ENCODE results near the gene TCF15. TPM values are rescaled to one million over a fixed set of nuclear protein-coding genes. Genes with fewer than 3 reads are reported as not detected.

The TCF15 gene
- total RNA-seq (2016; rRNA removed; fragmentation: Illumina TruSeq; extraction: Trizol) (not detected in 2 replicates), polyA plus RNA-seq (2011; rRNA removed) (not detected in 2 replicates), polyA minus RNA-seq (2011; rRNA and poly(A)+ RNA removed; ENCODE audit: low replicate concordance) (not detected in 2 replicates), Bru-seq, nascent RNA (not detected), BruChase-seq, experiment 1, labeled RNA remaining after a 6-hour chase (not detected), BruChase-seq, experiment 2, labeled RNA remaining after a 2-hour chase (not detected)
- not detected in 2 replicates for total RNA-seq (2016; cell fraction: cytosol; rRNA removed; fragmentation: Illumina TruSeq; extraction: Trizol; ENCODE audit: low read depth)
- not detected in 2 replicates for total RNA-seq (2016; cell fraction: insoluble cytoplasmic fraction; rRNA removed; fragmentation: Illumina TruSeq; extraction: Trizol)
- total RNA-seq (2016; cell fraction: membrane; rRNA removed; fragmentation: Illumina TruSeq; extraction: Trizol) = not detected in 2 replicates
- not detected in 2 replicates for total RNA-seq (2016; cell fraction: nucleus; rRNA removed; fragmentation: Illumina TruSeq; extraction: Trizol)
- polyA plus RNA-seq (2011; cell fraction: cytosol; rRNA removed) = not detected in 2 replicates
- polyA plus RNA-seq (2011; cell fraction: nucleus; rRNA removed) = not detected in 2 replicates
- not detected in 2 replicates for polyA plus RNA-seq (2012)
- polyA plus RNA-seq (2016; cell fraction: cytosol; fragmentation: Illumina TruSeq; extraction: Trizol; ENCODE audit: low read depth) = not detected in 2 replicates
- polyA plus RNA-seq (2016; cell fraction: insoluble cytoplasmic fraction; fragmentation: Illumina TruSeq; extraction: Trizol; ENCODE audit: low read depth) = not detected in 2 replicates
- not detected in 2 replicates for polyA plus RNA-seq (2016; cell fraction: membrane; fragmentation: Illumina TruSeq; extraction: Trizol; ENCODE audit: low read depth)
- not detected in 2 replicates for polyA plus RNA-seq (2016; cell fraction: nucleus; fragmentation: Illumina TruSeq; extraction: Trizol; ENCODE audit: insufficient read depth, low read depth)
- polyA minus RNA-seq (2011; cell fraction: cytosol; rRNA and poly(A)+ RNA removed) = not detected in 2 replicates
- polyA minus RNA-seq (2011; cell fraction: nucleus; rRNA and poly(A)+ RNA removed) = not detected in 2 replicates
- long read RNA-seq, experiment 1 = 0 reads
- long read RNA-seq, experiment 2 = 0 reads

GRCh38 chr20:610130-611046, at the start of gene TCF15:
TSS of gene TCF15 (minus strand) at chr20:610309. CDS start at chr20:610237, 72 bp downstream.
- ATAC-seq (no peak), DNase-seq (ENCODE audit: low spot score) (no peak), FAIRE-seq (no peak)
- H4K20me1 ChIP-seq (ENCODE audit: insufficient read depth, low read length) = no peaks in the 10 kb centered on the region
- no peak within 1 kb of the TSS for H3K27ac ChIP-seq (ENCODE audit: extremely low read length, insufficient read depth, low read length)
- no peaks in the 10 kb centered on the region for H3K79me2 ChIP-seq (ENCODE audit: insufficient read depth, low read length)
- intact Hi-C loops (cut with micrococcal nuclease; ENCODE audit: unreplicated experiment) (no loop called here), in situ Hi-C loops (cut with HindIII; ENCODE audit: extremely low pct_ligation_motif_present, low pct_unique_long_range_greater_than_20kb) (no loop called here)
- ChIA-PET CTCF (ENCODE audit: low intra/inter-chr PET ratio, low total read pairs) (no interaction called here), POLR2A (no interaction called here)
- no peak within 1 kb of the TSS for H3K9ac ChIP-seq (ENCODE audit: insufficient read depth, low read depth, low read length)
- peak within 1 kb of the TSS; percentile 28; the same call in 1 of the 2 replicates for H3K4me2 ChIP-seq (ENCODE audit: low read depth, low read length)
- H3K36me3 ChIP-seq (replicated peaks in 1 of 2; ENCODE audit: control insufficient read depth in 1 of 2, insufficient read depth in 2 of 2, low read length in 2 of 2) = no peaks in the 10 kb centered on the region
- WGBS (ENCODE audit: low lambda C conversion rate) = 72% methylated on average over 81 of the region's 84 CpGs
- peaks cover 13% of the 10 kb centered on the region for H3K4me1 ChIP-seq (ENCODE audit: insufficient read depth, low read length)
- no peak within 1 kb of the TSS for H2AFZ ChIP-seq (ENCODE audit: low read length)
- H3K27me3 ChIP-seq (ENCODE audit: control insufficient read depth in 1 of 2, insufficient read depth in 2 of 2, low read length in 2 of 2) = peaks cover 19 to 66% of the 10 kb centered on the region in 2 experiments
- H3K9me3 ChIP-seq (ENCODE audit: low read length) = no peaks in the 10 kb centered on the region
- peak within 1 kb of the TSS in 1 of 3 experiments; percentile 18; a peak in 1 of 6 replicates for H3K4me3 ChIP-seq (replicated peaks in 1 of 3; ENCODE audit: insufficient read depth in 1 of 3, low read depth in 2 of 3, low read length in 3 of 3)
- TF ChIP-seq ZNF768 (CRISPR knock-in tag; IDR thresholded peaks at IDR 0.05) (peak; percentile 16; the same call in 1 of the 2 replicates), ZBED4 (CRISPR knock-in tag; IDR thresholded peaks at IDR 0.05; ENCODE audit: borderline replicate concordance) (no peak)
- BruUV-seq (replicated peaks) = no TSS peak

All from HepG2 (cell line).